RCC 7860 (cell line): ENCODE results near the gene XRN1.
"Not testable (repeated sequence)": the region's sequence is repeated elsewhere in the genome, so short reads cannot be mapped to it uniquely, and the experiment has no call there.

Source experiments
- DNase-seq: peaks from one replicate; pipeline ENCODE4 v3.0.0-alpha.2; 2015; ENCODE audit warnings: low spot score
- FAIRE-seq: peaks from 2 replicates; lab custom pipeline; 2012; peaks lifted over from hg19 to GRCh38; lab: Jason Lieb, UNC

The XRN1 gene, protein sequence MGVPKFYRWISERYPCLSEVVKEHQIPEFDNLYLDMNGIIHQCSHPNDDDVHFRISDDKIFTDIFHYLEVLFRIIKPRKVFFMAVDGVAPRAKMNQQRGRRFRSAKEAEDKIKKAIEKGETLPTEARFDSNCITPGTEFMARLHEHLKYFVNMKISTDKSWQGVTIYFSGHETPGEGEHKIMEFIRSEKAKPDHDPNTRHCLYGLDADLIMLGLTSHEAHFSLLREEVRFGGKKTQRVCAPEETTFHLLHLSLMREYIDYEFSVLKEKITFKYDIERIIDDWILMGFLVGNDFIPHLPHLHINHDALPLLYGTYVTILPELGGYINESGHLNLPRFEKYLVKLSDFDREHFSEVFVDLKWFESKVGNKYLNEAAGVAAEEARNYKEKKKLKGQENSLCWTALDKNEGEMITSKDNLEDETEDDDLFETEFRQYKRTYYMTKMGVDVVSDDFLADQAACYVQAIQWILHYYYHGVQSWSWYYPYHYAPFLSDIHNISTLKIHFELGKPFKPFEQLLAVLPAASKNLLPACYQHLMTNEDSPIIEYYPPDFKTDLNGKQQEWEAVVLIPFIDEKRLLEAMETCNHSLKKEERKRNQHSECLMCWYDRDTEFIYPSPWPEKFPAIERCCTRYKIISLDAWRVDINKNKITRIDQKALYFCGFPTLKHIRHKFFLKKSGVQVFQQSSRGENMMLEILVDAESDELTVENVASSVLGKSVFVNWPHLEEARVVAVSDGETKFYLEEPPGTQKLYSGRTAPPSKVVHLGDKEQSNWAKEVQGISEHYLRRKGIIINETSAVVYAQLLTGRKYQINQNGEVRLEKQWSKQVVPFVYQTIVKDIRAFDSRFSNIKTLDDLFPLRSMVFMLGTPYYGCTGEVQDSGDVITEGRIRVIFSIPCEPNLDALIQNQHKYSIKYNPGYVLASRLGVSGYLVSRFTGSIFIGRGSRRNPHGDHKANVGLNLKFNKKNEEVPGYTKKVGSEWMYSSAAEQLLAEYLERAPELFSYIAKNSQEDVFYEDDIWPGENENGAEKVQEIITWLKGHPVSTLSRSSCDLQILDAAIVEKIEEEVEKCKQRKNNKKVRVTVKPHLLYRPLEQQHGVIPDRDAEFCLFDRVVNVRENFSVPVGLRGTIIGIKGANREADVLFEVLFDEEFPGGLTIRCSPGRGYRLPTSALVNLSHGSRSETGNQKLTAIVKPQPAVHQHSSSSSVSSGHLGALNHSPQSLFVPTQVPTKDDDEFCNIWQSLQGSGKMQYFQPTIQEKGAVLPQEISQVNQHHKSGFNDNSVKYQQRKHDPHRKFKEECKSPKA (N-terminal part only)

DNA sequence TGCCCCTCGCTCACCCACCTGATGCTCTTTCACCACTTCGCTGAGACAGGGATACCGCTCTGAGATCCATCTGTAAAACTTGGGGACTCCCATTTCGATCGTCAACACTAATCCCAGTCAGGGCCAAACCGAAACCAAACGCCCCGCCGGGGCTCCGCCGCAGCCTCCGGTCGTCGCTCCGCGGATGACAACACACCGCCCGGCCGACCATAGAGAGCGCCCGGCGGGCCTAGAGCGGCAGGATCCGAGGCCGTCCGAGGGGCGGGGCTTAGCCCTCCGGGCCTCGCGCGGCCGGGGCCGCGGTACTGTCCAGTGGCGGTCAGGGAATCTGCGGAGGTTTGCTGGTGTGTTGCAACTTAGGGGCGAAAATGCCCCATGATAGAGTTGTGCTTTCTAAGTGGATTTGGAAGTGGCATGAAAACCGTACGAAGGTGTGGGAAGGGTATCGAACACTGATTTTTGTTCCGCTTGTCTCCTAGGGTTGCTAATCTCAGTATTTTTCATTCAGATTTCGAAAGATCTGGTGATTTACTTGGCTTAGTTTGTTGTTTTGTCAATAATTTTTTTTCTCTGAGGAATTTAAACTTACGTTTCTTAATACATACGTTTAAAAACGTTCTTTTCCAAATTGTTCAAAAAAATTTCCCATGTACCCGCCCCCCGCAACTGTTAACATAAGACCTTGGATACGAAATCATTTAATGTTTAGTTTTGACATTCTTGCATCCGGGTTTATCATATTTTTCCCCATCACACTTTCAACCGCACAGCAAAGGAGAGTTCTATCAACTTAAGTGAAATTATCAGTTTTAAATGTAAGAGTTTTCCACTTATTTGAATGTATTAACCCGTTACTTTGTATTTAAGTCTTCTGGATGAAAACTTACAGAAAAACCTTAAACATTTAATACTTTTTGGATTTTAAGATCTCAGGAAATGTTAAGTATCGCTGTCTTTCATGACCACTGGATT, at the start of gene XRN1:
XRN1 (minus strand) TSS at position 186 of the 972 bp plus-strand sequence; CDS start at position 93, 93 bp downstream.
- peak; percentile 83 for DNase-seq
- FAIRE-seq: peak; percentile 4

DNA sequence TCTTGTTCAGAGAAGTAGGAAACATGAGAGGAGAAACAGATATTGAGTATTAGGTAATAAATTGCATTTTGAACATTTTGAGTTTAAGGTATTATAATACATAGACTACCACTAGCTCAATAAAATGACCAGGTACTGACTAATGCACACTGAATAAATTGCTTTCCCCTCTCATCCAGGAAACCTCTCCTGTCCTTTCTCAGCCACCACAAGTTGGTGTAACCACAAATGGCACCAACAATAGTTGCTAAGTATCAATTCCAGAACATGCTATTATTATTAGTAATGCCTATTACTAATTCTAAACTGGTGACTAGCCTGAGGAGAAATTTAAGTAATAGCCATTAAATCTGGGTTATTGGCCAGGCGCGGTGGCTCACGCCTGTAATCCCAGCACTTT, 47.3 kb upstream of the XRN1 start:
- FAIRE-seq (no peak), DNase-seq (no peak)

DNA sequence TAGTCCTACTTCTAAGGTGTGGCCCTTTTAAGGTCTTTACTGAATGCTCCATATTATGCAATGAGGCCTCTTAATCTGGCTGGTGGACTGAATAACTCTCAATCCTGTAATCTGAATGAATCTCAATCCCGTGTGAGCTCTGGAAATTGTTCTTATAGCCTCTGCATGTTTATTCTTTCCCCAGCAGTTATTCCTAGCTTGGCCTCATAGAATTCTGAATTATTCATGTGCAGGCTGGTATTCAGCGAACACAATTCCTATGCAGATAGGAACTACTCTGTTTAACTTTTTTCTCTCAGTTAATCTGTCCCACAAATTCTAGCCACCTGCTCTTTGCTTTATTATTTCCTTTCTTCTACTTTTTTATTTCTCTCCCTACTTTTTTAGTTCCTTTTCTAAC, 44.3 kb upstream of the XRN1 start:
- DNase-seq: no peak
- FAIRE-seq: no peak

DNA sequence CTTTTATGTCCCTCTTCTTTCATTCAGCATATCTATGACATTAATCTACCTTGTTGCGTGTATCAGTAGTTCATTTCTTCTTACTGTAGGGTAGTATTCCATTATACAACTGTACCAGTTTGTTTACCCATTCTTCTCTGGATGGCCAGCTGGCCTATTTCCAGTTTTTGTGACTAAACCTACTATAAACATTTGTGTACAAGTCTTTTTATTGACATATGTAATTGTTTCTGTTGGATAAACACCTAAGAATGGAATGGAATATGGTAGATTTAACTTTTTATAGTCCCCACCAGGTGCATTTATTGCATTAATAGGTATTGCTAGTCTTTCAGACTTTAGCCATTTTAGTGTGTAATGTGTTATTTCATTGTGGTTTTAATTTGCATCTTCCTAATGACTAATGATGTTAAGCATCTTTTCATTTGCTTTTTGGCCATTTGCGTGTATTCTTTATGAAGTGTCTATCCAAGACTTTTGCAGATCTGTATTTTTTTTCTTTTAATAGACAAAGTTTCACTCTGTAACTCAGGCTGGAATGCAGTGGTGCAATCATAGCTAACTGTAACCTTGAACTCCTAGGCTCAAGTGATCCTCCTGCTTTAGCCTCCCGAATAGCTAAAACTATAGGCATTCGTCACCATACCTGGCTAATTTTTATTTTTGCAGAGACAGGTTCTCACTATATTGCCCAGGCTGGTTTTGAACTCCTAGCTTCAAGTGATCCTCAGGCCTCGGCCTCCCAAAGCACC, 41.9 kb upstream of the XRN1 start:
- DNase-seq (no peak), FAIRE-seq (no peak)

DNA sequence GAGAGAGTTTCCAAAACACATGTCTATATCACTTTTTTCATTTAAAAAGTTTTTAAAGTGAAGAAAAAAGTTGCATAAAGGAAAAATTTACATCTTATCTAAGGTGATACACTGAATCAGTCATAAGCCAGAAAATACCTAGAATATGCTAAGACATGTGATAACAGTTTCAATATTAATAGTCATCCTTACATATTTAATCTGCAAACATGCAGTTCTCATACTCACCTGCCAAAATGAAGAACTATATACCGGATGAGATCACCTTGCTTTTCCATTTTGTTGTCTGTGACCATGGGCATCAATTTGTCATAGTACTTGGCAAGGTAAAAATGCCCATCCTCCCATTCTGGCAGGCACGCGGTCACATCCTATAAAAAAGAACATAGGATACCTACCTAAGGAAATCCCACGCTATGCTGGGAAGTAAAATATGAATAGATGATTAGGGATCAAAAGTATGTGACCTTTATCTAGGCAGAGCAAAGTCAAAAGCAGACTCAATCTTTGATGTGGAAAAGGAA, 37.1 kb upstream of the XRN1 start:
- DNase-seq: no peak
- no peak for FAIRE-seq

DNA sequence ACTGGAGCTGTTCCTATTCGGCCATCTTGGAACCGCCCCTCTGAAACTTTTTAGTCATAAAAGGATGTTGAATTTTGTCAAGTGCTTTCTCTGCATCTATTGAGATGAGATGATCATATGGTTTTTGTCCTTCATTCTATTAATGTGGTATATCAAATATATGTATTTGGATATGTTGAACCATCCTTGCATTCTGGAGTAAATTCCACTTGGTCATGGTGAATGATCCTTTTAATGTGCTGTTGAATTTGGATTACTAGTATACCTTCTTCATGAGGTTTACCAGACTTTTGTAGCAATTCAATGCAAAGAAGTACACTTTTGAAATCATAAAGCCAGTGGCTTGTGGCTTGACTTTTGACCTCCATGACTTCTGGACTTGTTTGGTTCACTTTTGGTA, 33.4 kb upstream of the XRN1 start:
- FAIRE-seq (no peak), DNase-seq (no peak)

DNA sequence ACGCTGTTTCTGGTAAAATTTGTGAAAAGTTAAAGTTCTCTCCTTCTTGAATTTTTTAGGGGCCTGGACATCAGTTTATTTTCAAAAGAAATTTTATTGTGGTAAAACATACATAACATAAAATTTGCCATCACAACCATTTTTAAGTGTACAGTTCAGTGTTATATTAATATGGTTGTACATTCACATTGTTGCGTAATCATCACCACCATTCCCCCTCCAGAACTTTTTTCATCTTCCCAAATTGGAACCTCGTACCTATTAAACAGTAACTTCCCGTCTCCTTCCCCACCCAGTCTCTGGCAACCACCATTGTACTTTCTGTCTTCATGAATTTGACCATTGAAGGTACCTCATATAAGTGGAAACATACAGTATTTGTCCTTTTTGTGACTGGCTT, 23.0 kb upstream of the XRN1 start:
- FAIRE-seq (no peak), DNase-seq (no peak)

DNA sequence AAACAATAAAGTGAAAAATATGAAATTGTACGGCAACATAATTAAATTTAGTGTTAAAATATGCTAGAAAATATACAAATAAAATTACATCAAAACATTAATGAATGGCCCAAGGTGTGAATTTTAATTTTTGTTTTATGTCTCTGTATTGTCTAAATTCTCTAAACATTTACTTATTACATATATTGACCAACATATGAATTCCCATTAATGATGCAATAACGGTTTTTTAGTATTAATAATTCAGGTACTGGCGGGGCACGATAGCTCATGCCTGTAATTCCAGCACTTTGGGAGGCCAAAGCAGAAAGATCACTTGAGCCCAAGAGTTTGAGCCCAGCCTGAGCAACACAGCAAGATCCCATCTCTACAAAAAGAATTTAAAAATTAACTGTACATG, 20.6 kb upstream of the XRN1 start:
- DNase-seq: no peak
- FAIRE-seq: no peak

DNA sequence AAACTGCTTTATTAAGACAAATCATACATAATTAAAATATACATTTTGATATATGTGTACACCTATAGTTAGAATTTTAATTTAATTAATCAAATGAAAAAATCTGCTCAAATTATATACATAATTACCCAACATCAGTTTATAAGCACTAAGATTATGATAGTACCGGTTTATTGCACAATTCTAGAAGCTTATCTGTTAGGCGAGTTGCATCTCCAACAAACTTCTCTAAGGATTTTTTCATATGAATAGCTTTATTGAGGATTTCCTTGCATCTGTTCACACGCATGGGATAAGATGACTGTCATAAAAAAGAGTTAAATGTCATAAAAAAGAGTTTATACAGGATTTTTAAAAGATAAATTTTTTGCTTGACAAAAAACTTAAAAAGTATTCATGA, 19.9 kb upstream of the XRN1 start:
- DNase-seq: no peak

DNA sequence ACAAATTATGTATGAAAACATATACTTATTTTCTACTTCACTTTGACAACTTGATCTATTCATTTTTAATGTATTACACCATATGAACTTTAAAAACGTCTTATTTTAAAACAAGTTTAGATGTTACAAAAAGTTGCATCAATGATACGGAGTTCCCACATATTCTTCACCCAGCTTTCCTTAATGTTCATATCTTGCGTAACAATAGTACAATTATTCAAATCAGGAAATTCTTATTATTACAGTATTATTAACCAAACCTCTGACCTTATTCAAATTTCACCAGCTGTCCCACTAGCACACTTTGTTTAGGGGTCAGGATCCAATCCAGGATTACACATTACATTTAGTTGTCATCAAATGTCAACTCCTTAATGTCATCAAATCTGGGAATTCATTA, 12.9 kb upstream of the XRN1 start:
- FAIRE-seq (no peak), DNase-seq (no peak)

More for the DNA sequence above, 19.9 kb upstream of the XRN1 start:
- no peak for FAIRE-seq

DNA sequence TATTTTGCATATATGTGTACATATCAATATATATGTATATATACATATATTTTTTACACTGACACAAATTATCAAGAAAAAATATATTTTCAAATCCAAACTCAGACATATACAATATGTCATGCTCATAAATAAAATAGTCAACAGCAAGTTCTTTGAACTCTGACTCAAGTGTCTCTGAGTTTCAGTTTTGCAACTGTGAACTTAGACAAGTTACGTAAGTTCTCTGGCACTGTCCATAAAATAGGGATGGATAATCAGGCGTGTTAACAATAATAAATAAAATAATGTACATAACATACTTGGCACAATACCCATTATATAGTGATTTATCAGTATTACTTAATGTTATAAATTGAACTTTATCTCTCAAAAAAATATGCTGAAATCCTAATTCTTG, 12.1 kb upstream of the XRN1 start:
- DNase-seq (no peak), FAIRE-seq (no peak)

DNA sequence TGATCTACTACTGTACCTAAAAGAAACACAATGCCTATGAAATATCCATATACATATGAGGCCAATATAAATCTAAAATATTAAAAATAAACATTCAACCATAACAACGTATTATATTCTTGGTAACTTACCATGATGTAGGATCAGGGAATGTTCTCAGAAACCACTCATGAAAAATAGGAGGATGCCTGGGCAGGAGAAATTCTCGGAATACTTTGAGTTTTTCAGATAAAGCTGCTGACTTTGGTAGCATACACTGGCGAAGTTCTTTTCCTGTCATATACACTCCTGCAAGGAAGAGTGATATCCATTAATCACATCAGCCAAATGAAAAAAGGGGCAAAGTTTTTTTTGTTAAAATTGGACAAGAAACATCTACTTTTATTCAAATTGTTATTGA, 11.3 kb upstream of the XRN1 start:
- FAIRE-seq: no peak
- no peak for DNase-seq

DNA sequence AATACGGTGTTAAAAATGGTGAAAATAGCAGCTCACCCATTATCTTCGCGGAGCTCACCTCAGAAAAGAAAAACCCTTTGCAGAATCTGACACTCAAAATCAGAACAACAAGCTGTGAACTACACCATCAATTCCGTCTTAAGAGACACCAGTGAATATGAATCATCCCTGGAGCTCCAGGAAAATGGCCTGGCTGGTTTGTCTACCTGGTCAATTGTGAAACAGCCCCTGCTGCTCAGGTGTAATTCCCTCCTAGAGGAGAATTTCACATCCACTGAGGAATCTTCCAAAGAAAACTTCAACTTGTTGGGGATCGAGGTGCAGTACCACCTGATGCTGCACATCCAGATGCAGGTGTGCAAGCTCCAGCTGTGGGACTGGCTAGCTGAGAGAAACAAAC, 3.0 kb upstream of the XRN1 start:
- no peak for FAIRE-seq

DNA sequence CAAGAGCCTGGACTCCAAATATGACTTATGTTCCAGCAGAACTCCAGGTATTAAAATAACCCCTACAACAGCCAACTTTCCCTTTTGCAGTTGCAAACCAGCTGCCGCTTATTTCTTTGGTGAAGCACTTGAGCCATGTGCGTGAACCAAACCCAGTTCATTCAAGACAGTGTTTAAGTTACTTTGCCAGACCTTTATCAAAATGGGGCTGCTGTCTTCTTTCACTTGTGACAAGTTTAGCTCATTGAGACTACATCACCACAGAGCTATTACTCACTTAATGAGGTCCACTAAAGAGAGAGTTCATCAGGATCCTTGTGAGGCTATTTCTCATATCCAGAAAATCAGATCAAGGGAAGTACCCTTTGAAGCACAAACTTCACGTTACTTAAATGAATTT, 2.4 kb upstream of the XRN1 start:
- FAIRE-seq: no peak
- no peak for DNase-seq

More for the DNA sequence above, 3.0 kb upstream of the XRN1 start:
- no peak for DNase-seq

DNA sequence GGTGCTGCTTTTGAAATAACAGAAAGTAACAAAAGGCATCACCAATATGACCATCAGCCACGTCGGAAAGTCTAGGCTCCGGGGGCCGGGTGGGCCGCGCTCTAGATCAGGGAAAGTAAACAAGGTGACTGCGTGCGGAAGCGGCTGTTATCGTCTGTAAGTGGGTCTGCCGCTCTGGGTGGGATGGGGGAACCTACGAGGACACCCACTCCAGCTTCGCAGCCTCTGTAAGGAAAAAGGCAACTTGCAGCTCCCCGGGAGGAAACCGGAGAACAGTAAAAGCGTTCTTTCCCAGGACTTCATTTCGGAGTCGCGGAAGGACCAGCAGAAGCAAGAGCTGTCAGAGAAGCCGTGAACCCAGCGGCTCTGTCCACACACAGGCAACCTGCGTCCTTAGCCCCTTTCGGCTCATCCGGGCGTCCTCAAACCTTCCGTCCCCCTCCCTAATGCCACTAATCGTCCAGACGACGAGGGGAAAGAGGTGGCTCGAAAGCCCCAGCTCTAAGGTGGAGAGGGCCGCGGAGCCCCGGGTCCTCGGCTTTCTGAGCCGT, 461 bp downstream of the XRN1 start:
- no peak for DNase-seq

DNA sequence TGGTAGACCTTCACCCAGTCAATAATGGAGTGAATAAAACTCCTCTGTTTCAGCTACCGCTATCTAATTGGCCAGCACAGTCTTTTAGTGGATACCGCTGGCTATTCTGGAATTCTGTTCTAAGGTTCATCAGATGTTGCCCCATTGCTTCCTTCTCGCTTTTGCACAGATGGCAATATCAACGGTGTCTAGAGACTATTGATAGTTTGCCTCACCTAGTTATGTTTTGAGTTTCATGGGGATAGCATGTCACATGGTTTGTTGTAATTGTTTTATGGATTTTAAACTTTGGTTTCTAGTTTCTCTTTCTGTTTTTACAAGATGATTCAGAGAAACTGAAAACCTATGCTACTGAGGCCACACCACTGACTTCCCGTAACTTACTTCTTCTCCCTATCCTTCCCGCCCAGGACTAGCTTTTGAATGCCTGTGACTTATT, 2.0 kb downstream of the XRN1 start:
- DNase-seq: peak; percentile 46
- FAIRE-seq: no peak

More for the DNA sequence above, 461 bp downstream of the XRN1 start:
- FAIRE-seq: no peak

DNA sequence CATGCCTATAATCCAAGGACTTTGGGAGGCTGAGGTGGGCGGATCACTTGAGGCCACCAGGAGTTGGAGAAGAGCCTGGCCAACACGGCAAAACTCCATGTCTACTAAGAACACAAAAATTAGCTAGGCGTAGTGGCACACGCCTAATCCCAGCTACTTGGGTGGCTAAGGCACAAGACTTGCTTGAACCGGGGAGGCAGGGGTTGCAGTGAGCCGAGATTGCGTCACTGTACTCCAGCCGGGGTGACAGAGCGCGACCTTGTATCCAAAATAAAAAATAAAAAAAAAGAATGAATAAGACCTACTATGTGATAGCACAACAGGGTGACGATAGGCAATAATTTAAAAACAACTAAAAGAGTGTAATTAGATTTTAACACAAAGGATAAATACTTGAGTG, 3.5 kb downstream of the XRN1 start:
- no peak for FAIRE-seq

DNA sequence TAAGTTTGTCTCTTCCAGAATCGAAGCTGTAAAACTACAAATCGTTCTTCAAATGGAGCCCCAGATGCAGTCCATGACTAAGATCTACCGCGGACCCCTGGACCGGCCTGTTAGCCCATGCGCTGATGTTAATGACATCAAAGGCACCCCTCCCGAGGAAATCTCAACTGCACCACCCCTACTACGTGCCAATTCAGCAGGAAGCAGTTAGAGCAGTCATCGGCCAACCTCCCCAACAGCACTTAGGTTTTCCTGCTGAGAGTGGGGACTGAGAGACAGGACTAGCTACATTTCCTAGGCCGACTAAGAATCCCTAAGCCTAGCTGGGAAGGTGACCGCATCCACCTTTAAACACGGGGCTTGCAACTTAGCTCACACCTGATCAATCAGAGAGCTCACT, 4.8 kb downstream of the XRN1 start:
- DNase-seq, FAIRE-seq: not testable (repeated sequence)

More for the DNA sequence above, 3.5 kb downstream of the XRN1 start:
- no peak for DNase-seq
